Osteoblast (primary cell): ENCODE measurements around the gene PKP3. TPM values are rescaled to one million over a fixed set of nuclear protein-coding genes. Genes with fewer than 3 reads are reported as not detected.
"Not testable (repeated sequence)": the region's sequence is repeated elsewhere in the genome, so short reads cannot be mapped to it uniquely, and the experiment has no call there.

Experiments
- DNase-seq: peaks from one replicate; pipeline ENCODE4 v3.0.0; 2011; ENCODE audit warnings: low spot score, mixed read lengths; ENCODE audit not compliant: insufficient read length; ENCODE audit errors: missing footprints
- H2AFZ ChIP-seq: 2 replicates; pipeline ENCODE4 v1.6.0; 2011; ENCODE audit warnings: mild to moderate bottlenecking, low read length
- H3K27ac ChIP-seq: 2 replicates; pipeline ENCODE4 v1.5.1; 2011; ENCODE audit warnings: mild to moderate bottlenecking, low read depth, low read length, moderate library complexity
- H3K27me3 ChIP-seq: 2 replicates; pipeline ENCODE4 v1.6.0; 2012; ENCODE audit warnings: mild to moderate bottlenecking, control low read depth, inconsistent platforms, low read length, moderate library complexity; ENCODE audit not compliant: insufficient read depth
- H3K36me3 ChIP-seq: 2 replicates; pipeline ENCODE4 v1.5.1; 2011; ENCODE audit warnings: mild to moderate bottlenecking, low read length, control low read depth, moderate library complexity; ENCODE audit not compliant: insufficient read depth
- H3K4me1 ChIP-seq: 2 replicates; pipeline ENCODE4 v1.5.1; 2011; ENCODE audit warnings: mild to moderate bottlenecking, low read length, control low read depth, moderate library complexity; ENCODE audit not compliant: insufficient read depth
- H3K4me2 ChIP-seq: 2 replicates; pipeline ENCODE4 v1.6.0; 2011; ENCODE audit warnings: mild to moderate bottlenecking, low read length; ENCODE audit not compliant: insufficient read depth
- H3K4me3 ChIP-seq: fragments of 200-600 bp; sonication (generic); 3 replicates; pipeline ENCODE4 v1.5.1; 2012; ENCODE audit warnings: mild to moderate bottlenecking, low read length, inconsistent platforms; ENCODE audit not compliant: insufficient read depth
- H3K79me2 ChIP-seq: 2 replicates; pipeline ENCODE4 v1.6.0; 2012; ENCODE audit warnings: mild to moderate bottlenecking, low read length, control low read depth, inconsistent platforms; ENCODE audit not compliant: insufficient read depth
- H3K9me3 ChIP-seq: 2 replicates; pipeline ENCODE4 v1.5.1; 2011; ENCODE audit warnings: low read depth, low read length, control low read depth
- H4K20me1 ChIP-seq: 2 replicates; pipeline ENCODE4 v1.6.0; 2012; ENCODE audit warnings: mild to moderate bottlenecking, low read length, control low read depth; ENCODE audit not compliant: insufficient read depth
- CTCF ChIP-seq: IDR thresholded peaks from 2 replicates; pipeline ENCODE4 v1.5.1; 2011; ENCODE audit warnings: mild to moderate bottlenecking, low read depth, low read length, moderate library complexity; ENCODE audit errors: extremely low read depth
- total RNA-seq: library from RNA; depleted of rRNA; stranded (reverse); fragments of >200 nt; gene quantifications from 2 replicates; pipeline ENCODE4 v1.2.3, GENCODE V29; 2012

The PKP3 gene
- total RNA-seq, 1 donor = 2.5 TPM

- Histone ChIP-seq H3K9me3 (no peaks in the 10 kb centered on the region), H4K20me1 (no peaks in the 10 kb centered on the region), H3K4me2 (no peak overlapping the region), H2AFZ (no peak overlapping the region), H3K79me2 (no peaks in the 10 kb centered on the region), H3K4me1 (peaks cover 3% of the 10 kb centered on the region), H3K36me3 (no peaks in the 10 kb centered on the region), H3K4me3 (no peak overlapping the region), H3K27ac (no peak overlapping the region), H3K27me3 (no peaks in the 10 kb centered on the region)
- TF ChIP-seq CTCF = no peak
- DNase-seq = no peak
Measured at GRCh38 chr11:408154-409007, 14.4 kb downstream of the PKP3 start.

- no peaks in the 10 kb centered on the region for H3K9me3 ChIP-seq
- peaks cover 3% of the 10 kb centered on the region for H3K4me1 ChIP-seq
- H3K79me2 ChIP-seq = no peaks in the 10 kb centered on the region
- no peak overlapping the region for H3K27ac ChIP-seq
- no peak overlapping the region for H3K4me2 ChIP-seq
- no peaks in the 10 kb centered on the region for H3K36me3 ChIP-seq
- DNase-seq = no peak
- H2AFZ ChIP-seq = no peak overlapping the region
- H3K27me3 ChIP-seq = no peaks in the 10 kb centered on the region
- H4K20me1 ChIP-seq = no peaks in the 10 kb centered on the region
- no peak for TF ChIP-seq CTCF
- no peak overlapping the region for H3K4me3 ChIP-seq
Measured at GRCh38 chr11:409008-409599, 15.1 kb downstream of the PKP3 start.

GRCh38 chr11:409600-410483 lies 15.8 kb downstream of the PKP3 start:
- H3K79me2 ChIP-seq = no peaks in the 10 kb centered on the region
- TF ChIP-seq CTCF = no peak
- H4K20me1 ChIP-seq = no peaks in the 10 kb centered on the region
- DNase-seq = no peak
- H3K4me2 ChIP-seq = no peak overlapping the region
- H3K36me3 ChIP-seq = no peaks in the 10 kb centered on the region
- H3K4me3 ChIP-seq = no peak overlapping the region
- no peaks in the 10 kb centered on the region for H3K9me3 ChIP-seq
- H3K27me3 ChIP-seq = no peaks in the 10 kb centered on the region
- H3K4me1 ChIP-seq = peaks cover 3% of the 10 kb centered on the region
- H3K27ac ChIP-seq = no peak overlapping the region
- no peak overlapping the region for H2AFZ ChIP-seq

- not testable (repeated sequence) for H2AFZ ChIP-seq, H3K4me2 ChIP-seq, H3K36me3 ChIP-seq, H3K79me2 ChIP-seq, H4K20me1 ChIP-seq, H3K4me1 ChIP-seq, H3K27me3 ChIP-seq, H3K27ac ChIP-seq, DNase-seq, H3K9me3 ChIP-seq, H3K4me3 ChIP-seq
Measured at GRCh38 chr11:410711-411110, 16.7 kb downstream of the PKP3 start.

GRCh38 chr11:411520-411919 lies 17.5 kb downstream of the PKP3 start:
- not testable (repeated sequence) for H3K4me2 ChIP-seq

More at GRCh38 chr11:411520-411919, 17.5 kb downstream of the PKP3 start:
- not testable (repeated sequence) for H3K9me3 ChIP-seq, H3K4me3 ChIP-seq, H3K4me1 ChIP-seq, H3K79me2 ChIP-seq, H4K20me1 ChIP-seq, H2AFZ ChIP-seq, DNase-seq, H3K27me3 ChIP-seq, H3K36me3 ChIP-seq, H3K27ac ChIP-seq
